A549 (cell line): ENCODE measurements around the gene CD3G.

Experiments
- CTCF ChIP-seq: fragments of >200 bp; sonication (Bioruptor Twin); formaldehyde crosslinking; IDR thresholded peaks from 3 replicates; pipeline ENCODE4 v1.5.1; 2016
- MYC ChIP-seq: IDR thresholded peaks from 2 replicates; pipeline ENCODE4 v1.6.1; 2012; ENCODE audit warnings: mild to moderate bottlenecking, inconsistent platforms, low read length, improper control_type of control experiment, borderline replicate concordance
- PHF8 ChIP-seq: fragments of 200-600 bp; sonication (generic); IDR thresholded peaks from 2 replicates; pipeline ENCODE4 v1.6.1; 2016; ENCODE audit warnings: low read depth, mild to moderate bottlenecking, antibody characterized with exemption, moderate library complexity, borderline replicate concordance
- POLR2A ChIP-seq: IDR thresholded peaks from 2 replicates; pipeline ENCODE4 v1.6.1; 2012; ENCODE audit warnings: mild to moderate bottlenecking, low read length

GRCh38 chr11:118343248-118343647 lies 896 bp upstream of the CD3G start:
- no peak for TF ChIP-seq CTCF
- no peak for TF ChIP-seq PHF8
- TF ChIP-seq POLR2A: no peak
- no peak for TF ChIP-seq MYC
